22Rv1 (cell line): Measurements from ENCODE around the gene MYO1F.

ENCODE experiments used
- CTCF ChIP-seq: fragments of 450-650 bp; IDR thresholded peaks from 2 replicates; pipeline ENCODE4 v1.5.1; 2017; ENCODE audit warnings: mild to moderate bottlenecking
- ZFX ChIP-seq: fragments of 450-650 bp; IDR thresholded peaks from 2 replicates; pipeline ENCODE4 v1.6.1; 2017; ENCODE audit warnings: antibody characterized with exemption, borderline replicate concordance

- TF ChIP-seq CTCF, result no peak
- TF ChIP-seq ZFX, result no peak
These were observed 50.7 kb downstream of the MYO1F start for GRCh38 chr19:8526345-8527091.
